ENCODE measurements around the gene GPX2.

Gene GPX2

GRCh38 chr14:64979336-64980074 lies 37.0 kb upstream of the GPX2 start:
- Histone ChIP-seq H3K27ac (no peak overlapping the region), H3K4me3 (no peak overlapping the region)
- TF ChIP-seq CTCF (IDR thresholded peaks at IDR 0.05) = no peak
- no peak for DNase-seq (ENCODE audit: low spot score)

DNA sequence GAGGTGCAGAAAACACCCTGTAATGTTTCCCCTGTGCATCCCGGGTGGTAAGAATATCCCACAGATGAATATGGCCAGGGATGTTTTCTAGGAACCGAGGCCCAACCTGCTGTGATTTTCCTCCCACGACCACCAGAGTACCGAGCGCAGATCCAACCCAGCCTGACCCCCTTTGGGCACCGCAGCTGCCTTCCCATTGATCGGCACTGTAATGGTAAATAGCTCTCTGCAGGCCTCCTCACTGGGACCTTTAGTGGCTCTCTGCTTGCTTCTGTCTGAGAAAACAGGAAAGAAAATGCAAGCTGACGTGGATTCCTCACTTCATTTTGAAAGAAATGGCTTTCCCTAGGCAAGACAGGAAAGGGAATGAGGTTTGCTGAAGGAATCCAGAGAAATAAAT lies 32.0 kb upstream of the GPX2 start:
- Histone ChIP-seq H3K4me3 (no peak overlapping the region), H3K27ac (no peak overlapping the region)
- peak; percentile 17 for DNase-seq (ENCODE audit: low spot score)
- TF ChIP-seq CTCF (IDR thresholded peaks at IDR 0.05) = no peak

GRCh38 chr14:64973826-64974225 lies 31.3 kb upstream of the GPX2 start:
- Histone ChIP-seq H3K4me3 (no peak overlapping the region), H3K27ac (no peak overlapping the region)
- peak; percentile 29 for DNase-seq (ENCODE audit: low spot score)
- no peak for TF ChIP-seq CTCF (IDR thresholded peaks at IDR 0.05)

DNA sequence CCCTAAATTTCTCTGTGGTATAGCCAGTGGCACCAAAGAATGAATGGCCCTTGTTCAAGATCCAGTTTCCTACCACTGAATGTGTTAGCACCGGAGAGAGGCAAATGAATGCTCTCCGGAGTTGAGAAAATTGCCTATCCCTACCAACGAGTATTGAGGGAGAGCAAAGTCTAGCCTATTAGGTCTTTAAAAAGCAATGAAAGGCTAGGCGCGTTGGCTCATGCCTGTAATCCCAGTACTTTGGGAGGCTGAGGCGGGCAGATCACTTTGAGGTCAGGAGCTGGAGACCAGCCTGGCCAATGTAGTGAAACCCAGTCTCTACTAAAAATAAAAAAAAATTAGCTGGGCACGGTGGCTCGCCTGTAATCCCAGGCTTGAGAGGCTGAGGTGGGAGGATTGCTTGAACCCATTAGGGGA lies 30.5 kb upstream of the GPX2 start:
- TF ChIP-seq CTCF (IDR thresholded peaks at IDR 0.05) = no peak
- H3K27ac ChIP-seq = no peak overlapping the region
- DNase-seq (ENCODE audit: low spot score) = peak; percentile 17
- no peak overlapping the region for H3K4me3 ChIP-seq

DNA sequence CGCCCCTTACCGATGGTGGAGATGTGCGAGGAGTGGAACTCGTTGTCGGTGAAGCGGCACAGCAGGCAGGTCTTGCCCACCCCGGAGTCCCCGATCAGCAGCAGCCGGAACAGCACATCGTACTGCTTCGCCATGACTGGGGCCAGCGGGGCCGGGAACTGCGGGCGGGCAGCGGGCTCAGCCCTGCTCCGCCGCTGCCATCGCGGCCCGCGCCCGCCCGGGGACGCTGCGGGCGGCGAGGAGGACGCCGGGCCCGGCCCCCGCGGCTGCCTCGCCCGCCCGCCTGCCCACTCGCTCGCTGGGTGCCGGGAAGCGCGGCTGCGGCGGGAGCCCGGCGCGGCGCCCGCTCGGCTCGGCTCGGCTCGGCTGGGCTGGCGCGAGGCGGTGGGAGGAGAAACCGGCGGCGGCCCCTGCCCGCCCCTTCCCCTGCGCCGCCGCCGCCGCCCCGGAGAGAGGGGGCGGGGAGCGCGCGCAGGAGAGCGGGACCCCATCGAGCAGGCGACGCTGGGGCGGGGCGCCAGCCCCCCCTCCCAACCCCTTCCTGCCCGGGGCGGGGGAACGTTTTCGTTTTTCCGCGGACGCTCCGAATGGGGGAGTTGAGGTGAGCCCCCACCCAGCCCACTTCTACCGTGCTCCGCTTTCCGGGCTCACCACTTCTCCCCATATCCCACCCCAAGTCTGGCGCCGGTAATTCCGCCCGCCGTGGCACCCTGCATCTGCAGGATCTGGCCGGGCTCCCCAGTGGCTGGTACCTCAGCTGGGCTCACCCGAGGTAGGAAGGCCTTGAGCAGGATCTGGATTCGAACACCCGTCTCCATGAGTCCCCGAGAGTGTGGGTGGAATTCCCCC lies 29.6 kb upstream of the GPX2 start, which contains the start of gene RAB15:
Gene RAB15 (minus strand): TSS at position 394 of the 849 bp plus-strand sequence. CDS start 260 bp downstream, at position 134.
- peak within 1 kb of the TSS; percentile 18 to 50 for H3K27ac ChIP-seq
- peak within 1 kb of the TSS; percentile 86 for H3K4me3 ChIP-seq
- peak; percentile 72 for DNase-seq (ENCODE audit: low spot score)
- no peak for TF ChIP-seq CTCF (IDR thresholded peaks at IDR 0.05)

DNA sequence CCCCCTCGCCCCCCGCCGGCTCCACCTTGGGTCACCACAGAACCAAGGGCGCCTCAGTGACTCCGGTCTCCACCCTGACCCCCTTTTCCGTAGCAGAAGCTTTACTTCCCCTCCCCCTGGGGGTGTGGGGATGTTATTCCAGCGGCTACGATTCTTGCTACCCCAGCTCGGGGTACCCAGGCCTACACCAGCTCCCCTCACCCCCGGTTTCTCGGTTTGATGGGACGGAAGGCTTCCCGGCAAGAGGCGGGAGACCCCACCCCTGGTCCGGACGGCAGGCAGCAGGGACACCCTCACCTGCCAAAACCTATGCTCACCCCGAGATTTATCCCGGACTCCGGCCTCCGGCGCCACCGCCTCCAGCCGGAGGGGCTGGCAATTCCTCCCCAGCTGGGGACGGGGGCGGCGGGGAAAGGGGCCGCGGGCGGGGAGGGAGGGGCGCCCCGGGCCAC lies 29.0 kb upstream of the GPX2 start:
- H3K4me3 ChIP-seq = peak overlapping the region; percentile 86
- no peak for DNase-seq (ENCODE audit: low spot score)
- H3K27ac ChIP-seq = peak overlapping the region in 1 of 2 donors; percentile 15
- TF ChIP-seq CTCF (IDR thresholded peaks at IDR 0.05) = no peak

Measured in coronary artery (tissue), 2 donors.